Activated naive CD4-positive, alpha-beta T cell treated with anti-CD3 and anti-CD28 coated beads for 36 hours (primary cell): ENCODE measurements around the gene CFAP61. TPM values are rescaled to one million over a fixed set of nuclear protein-coding genes. Genes with fewer than 3 reads are reported as not detected.
"Not testable (repeated sequence)": the region's sequence is repeated elsewhere in the genome, so short reads cannot be mapped to it uniquely, and the experiment has no call there.

ENCODE experiments used
- CTCF ChIA-PET: fragments of 350-600 bp; sonication (Branson Sonifier 250); formaldehyde crosslinking; loops from one replicate; lab custom pipeline; 2021; ENCODE audit warnings: antibody characterized with exemption; lab: Charles Lee
- DNase-seq: peaks from one replicate; pipeline ENCODE4 v3.0.0-alpha.2; 2020
- H3K27ac Mint-ChIP-seq: one replicate; pipeline ENCODE4 v1.8.0; 2021; ENCODE audit warnings: mild to moderate bottlenecking, mixed read lengths
- H3K27me3 Mint-ChIP-seq: one replicate; pipeline ENCODE4 v1.8.0; 2021; ENCODE audit warnings: low read depth, mixed read lengths
- H3K36me3 Mint-ChIP-seq: one replicate; pipeline ENCODE4 v1.8.0; 2021; ENCODE audit warnings: low read depth, mixed read lengths
- H3K4me1 Mint-ChIP-seq: one replicate; pipeline ENCODE4 v1.8.0; 2021; ENCODE audit warnings: low read depth, mixed read lengths
- H3K4me3 Mint-ChIP-seq: one replicate; pipeline ENCODE4 v1.8.0; 2021; ENCODE audit warnings: mild to moderate bottlenecking, moderate library complexity, mixed read lengths
- H3K9me3 Mint-ChIP-seq: one replicate; pipeline ENCODE4 v1.8.0; 2021; ENCODE audit warnings: mixed read lengths
- intact Hi-C: fragments of 100-400 bp; cut with micrococcal nuclease; formaldehyde crosslinking; loops from one replicate; pipeline ENCODE4 v1.15.1; 2023
- total RNA-seq, 2 experiments: library from RNA; stranded (reverse); gene quantifications; one replicate each; pipeline ENCODE4 v1.2.3, GENCODE V29; 2021

The CFAP61 gene
- total RNA-seq, 2 experiments from 2014 or later = not detected

DNA sequence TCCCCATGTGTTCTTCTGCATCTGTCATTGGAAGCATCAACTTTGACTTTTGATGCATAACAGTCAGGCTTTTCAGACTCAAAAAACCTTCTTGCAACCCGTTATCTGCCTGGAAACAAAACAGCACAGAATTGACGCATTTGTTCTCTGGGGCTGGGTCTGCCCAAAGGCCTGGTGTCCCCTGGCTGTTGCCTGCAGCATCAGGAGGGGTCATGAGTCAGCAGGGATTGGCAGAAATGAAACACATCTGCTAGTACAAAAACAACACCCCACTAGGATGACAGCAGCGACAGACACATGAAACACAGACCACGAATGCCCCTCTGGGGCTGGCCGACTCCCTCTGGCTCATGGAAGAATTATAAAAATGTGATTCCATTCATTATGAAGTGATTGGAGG, 158.0 kb downstream of the CFAP61 start:
- no peaks in the 10 kb centered on the region for H3K4me1 Mint-ChIP-seq
- H3K4me3 Mint-ChIP-seq = no peak overlapping the region
- intact Hi-C loops = no loop called here
- H3K27ac Mint-ChIP-seq = no peak overlapping the region
- no peak for DNase-seq
- peaks cover 9% of the 10 kb centered on the region for H3K27me3 Mint-ChIP-seq
- no peaks in the 10 kb centered on the region for H3K9me3 Mint-ChIP-seq
- no peaks in the 10 kb centered on the region for H3K36me3 Mint-ChIP-seq
- CTCF ChIA-PET = no interaction called here

DNA sequence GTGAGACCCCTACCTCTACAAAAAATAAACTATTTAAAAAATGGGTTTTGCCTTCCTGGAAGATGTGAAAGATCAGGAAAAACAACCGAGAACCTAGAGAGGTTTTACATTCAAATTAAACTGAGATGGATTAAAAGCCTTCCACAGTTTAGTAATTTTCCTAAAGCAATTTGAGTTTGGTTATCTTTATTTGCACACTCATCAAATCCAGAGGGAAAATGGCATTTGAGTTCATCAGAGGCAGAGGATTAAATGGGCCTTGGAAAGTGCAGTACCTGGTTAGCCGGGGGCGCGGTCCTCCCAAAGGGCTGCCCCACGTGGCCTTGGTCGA, 158.6 kb downstream of the CFAP61 start:
- no peak for DNase-seq
- intact Hi-C loops = no loop called here
- H3K36me3 Mint-ChIP-seq = no peaks in the 10 kb centered on the region
- H3K9me3 Mint-ChIP-seq = no peaks in the 10 kb centered on the region
- CTCF ChIA-PET = no interaction called here
- H3K4me3 Mint-ChIP-seq = no peak overlapping the region
- no peak overlapping the region for H3K27ac Mint-ChIP-seq
- H3K27me3 Mint-ChIP-seq = peaks cover 9% of the 10 kb centered on the region
- H3K4me1 Mint-ChIP-seq = no peaks in the 10 kb centered on the region

DNA sequence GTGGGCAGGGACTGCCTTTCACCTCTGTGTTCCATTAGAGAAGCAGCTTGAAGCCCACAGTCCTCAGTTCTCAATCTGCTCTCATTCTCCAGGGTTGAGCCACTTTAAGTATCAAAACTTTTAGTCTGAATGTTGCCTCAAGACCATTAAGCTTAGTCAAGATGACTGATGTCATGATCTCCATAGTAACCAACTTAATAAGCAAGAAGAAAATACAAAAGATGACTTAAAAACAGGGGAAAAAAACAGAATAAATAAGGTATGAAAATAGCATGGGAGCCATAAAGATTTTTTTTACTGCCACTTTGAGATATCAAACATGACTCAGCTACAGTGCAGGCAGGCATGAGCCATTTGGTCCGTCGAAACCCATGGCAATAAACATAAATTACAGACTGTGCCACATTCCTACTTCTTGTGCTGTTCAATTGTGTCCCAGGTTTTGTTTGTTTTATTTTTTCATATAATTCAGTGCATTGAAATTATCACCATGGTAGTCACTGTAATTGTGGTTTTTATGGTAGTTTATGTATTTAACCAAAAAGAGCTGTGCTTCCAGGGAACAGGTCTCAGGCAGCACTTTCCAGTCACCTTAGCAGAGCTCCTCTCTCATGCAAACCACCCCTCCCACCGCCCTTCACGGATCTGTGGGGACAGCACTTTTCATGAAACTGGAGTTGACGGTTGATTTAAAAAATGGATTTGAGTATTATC, 159.1 kb downstream of the CFAP61 start:
- intact Hi-C loops = no loop called here
- no peaks in the 10 kb centered on the region for H3K4me1 Mint-ChIP-seq
- CTCF ChIA-PET = no interaction called here
- no peak overlapping the region for H3K4me3 Mint-ChIP-seq
- no peak overlapping the region for H3K27ac Mint-ChIP-seq
- no peak for DNase-seq
- peaks cover 9% of the 10 kb centered on the region for H3K27me3 Mint-ChIP-seq
- no peaks in the 10 kb centered on the region for H3K36me3 Mint-ChIP-seq
- no peaks in the 10 kb centered on the region for H3K9me3 Mint-ChIP-seq

DNA sequence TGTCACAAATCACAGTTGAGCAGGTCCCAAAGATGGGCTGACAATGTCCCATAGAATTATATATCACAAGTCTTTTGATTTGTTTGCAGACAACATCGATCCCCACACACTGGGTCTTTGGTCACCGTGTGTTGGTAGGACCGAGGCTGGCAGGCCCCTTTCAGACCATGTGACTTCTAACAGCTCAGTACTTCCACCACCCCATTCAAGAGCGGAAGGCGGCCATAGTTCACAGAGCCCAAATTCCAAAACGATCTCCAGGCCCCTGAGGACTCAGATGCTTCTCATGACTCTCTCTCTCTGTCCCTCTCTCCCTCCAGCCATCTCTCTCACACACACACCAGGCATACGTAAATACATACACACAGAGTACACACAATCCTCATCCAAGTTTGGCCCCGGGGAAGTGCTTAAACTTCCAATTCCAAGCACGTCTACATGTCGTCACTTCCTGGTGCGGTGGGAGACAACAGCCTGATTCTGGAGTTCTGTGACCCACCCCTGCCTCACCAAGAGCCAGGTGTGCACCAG, 159.7 kb downstream of the CFAP61 start:
- H3K4me3 Mint-ChIP-seq = no peak overlapping the region
- peaks cover 9% of the 10 kb centered on the region for H3K27me3 Mint-ChIP-seq
- CTCF ChIA-PET = no interaction called here
- no peak overlapping the region for H3K27ac Mint-ChIP-seq
- intact Hi-C loops = no loop called here
- no peaks in the 10 kb centered on the region for H3K9me3 Mint-ChIP-seq
- no peaks in the 10 kb centered on the region for H3K36me3 Mint-ChIP-seq
- no peaks in the 10 kb centered on the region for H3K4me1 Mint-ChIP-seq
- DNase-seq = no peak

DNA sequence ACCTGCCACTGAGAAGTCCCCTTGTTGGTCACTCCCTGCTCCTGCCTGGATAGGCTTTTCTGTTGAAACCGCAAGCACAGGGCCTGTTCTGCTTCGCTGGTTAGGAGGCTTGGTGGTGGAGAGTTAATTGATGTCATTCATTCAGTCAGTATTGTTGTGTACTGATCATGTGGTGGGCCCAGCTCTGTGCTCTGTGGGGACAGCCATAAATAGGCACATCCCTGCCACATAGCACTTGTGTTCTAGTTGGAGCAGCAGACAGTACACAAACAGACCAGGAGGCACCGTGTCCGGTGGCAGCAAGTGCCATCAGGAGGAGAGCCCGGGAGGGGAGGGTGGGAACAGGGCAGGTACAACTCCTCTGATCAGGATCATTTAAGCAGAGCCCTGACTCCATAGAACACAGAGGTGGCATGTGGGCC, 160.4 kb downstream of the CFAP61 start:
- Mint-ChIP-seq H3K9me3 (no peaks in the 10 kb centered on the region), H3K4me1 (no peaks in the 10 kb centered on the region), H3K27ac (no peak overlapping the region), H3K36me3 (no peaks in the 10 kb centered on the region), H3K27me3 (peaks cover 9% of the 10 kb centered on the region), H3K4me3 (no peak overlapping the region)
- CTCF ChIA-PET = no interaction called here
- DNase-seq = no peak
- intact Hi-C loops = no loop called here

DNA sequence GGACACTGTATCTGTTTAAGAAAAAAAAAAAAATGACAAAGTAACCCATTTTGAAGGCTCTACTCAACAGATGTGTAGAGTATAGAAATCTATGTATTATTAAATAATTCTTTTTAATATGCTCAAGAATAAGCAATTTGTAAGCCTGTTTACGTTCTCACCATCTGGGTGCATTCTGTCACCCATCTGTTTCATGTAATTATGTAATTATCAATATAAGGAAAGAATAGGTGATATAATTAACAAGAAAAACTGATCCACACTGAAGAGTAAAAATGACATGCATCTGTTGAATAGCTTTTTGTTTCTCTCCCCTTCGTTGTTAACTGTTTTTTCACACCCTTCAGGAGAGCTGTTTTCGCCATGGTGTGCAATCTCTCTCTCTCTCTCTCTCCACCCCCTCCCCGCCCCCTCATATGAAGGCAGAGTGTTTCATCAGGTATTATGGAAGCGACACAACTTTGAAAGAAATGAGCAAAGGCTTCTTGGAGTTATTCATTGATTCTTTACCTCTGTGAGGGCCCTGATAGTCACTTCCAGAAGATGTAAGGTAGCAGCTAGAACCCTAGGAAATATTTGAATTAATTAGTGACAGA, 161.3 kb downstream of the CFAP61 start:
- H3K9me3 Mint-ChIP-seq = peaks cover 1% of the 10 kb centered on the region
- no peak for DNase-seq
- no peak overlapping the region for H3K4me3 Mint-ChIP-seq
- no peaks in the 10 kb centered on the region for H3K4me1 Mint-ChIP-seq
- peaks cover 9% of the 10 kb centered on the region for H3K27me3 Mint-ChIP-seq
- no peak overlapping the region for H3K27ac Mint-ChIP-seq
- CTCF ChIA-PET = interaction anchor here (1.2 kb wide), 1 partner anchor 24 kb away, joined by 4 read pairs; no protein-coding TSS in a partner anchor
- no peaks in the 10 kb centered on the region for H3K36me3 Mint-ChIP-seq
- intact Hi-C loops = no loop called here

DNA sequence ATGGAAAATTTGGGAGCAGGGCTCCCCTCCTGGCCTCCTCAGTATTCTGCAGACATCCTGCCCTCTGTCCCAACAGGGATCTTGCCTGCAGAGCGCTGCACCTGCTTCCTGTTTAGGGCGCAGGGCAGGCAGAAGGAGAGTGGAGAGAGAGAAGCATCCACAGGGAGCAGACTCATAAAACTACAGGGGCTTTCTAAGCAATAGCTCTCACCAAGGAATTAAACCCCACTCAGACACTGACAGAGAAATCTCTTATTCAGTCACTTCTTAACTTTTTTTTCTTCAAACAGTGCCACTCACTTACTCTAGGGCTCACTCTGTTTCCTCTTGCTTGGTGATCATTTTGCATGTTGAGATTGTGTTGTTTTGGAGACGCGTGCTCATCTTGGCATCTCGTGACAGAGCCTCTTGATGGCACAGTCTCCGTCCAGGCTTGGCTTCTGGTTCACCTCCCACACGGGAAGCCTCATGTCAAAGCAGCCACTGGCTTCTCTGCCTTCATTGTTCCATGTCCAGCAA, 162.5 kb downstream of the CFAP61 start:
- H3K27ac Mint-ChIP-seq = no peak overlapping the region
- intact Hi-C loops = no loop called here
- H3K9me3 Mint-ChIP-seq = peaks cover 6% of the 10 kb centered on the region
- no peak for DNase-seq
- no peak overlapping the region for H3K4me3 Mint-ChIP-seq
- H3K4me1 Mint-ChIP-seq = no peaks in the 10 kb centered on the region
- CTCF ChIA-PET = interaction anchor here (1.2 kb wide), 1 partner anchor 23 kb away, joined by 4 read pairs; no protein-coding TSS in a partner anchor
- H3K27me3 Mint-ChIP-seq = peaks cover 16% of the 10 kb centered on the region
- H3K36me3 Mint-ChIP-seq = no peaks in the 10 kb centered on the region

DNA sequence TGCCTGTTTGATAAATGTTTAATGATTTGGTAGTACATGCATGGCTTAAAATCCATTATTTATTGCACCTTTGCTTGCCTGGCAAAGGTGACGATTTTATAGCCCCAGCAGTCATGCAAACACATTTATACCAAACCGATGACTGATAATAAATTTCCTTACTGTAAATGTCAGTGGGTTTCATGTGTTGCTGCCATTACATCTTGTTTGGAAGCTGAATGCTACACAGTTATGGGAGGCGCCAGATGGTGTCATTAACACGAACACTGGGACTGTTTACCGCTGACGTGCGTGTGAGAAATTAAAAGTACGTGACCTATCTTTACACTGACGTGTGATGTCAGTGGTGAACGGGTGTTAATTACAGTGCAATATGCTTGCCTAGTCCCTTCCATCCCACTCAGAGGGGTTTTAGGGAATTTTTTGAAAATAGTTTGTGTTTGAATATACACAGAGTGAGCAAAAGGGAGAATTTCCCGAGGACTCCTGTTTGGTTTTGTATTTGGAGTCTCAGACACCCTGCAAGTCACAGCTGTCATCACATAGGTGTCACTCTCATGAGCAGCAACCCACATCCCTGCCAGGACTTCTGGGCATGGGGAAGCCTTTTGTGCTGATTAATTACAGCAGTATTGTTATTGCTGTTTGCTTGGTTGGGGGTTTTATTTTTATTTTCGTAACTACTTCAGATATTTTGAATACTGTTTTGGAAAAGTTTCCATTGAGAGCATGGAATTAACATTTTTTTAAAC, 163.8 kb downstream of the CFAP61 start:
- H3K27ac Mint-ChIP-seq = no peak overlapping the region
- no peaks in the 10 kb centered on the region for H3K36me3 Mint-ChIP-seq
- intact Hi-C loops = no loop called here
- peaks cover 6% of the 10 kb centered on the region for H3K9me3 Mint-ChIP-seq
- H3K27me3 Mint-ChIP-seq = peaks cover 17% of the 10 kb centered on the region
- no peak overlapping the region for H3K4me3 Mint-ChIP-seq
- no peaks in the 10 kb centered on the region for H3K4me1 Mint-ChIP-seq
- DNase-seq = no peak
- CTCF ChIA-PET = interaction anchor here (2.0 kb wide), 1 partner anchor 21 kb away, joined by 4 read pairs; no protein-coding TSS in a partner anchor

DNA sequence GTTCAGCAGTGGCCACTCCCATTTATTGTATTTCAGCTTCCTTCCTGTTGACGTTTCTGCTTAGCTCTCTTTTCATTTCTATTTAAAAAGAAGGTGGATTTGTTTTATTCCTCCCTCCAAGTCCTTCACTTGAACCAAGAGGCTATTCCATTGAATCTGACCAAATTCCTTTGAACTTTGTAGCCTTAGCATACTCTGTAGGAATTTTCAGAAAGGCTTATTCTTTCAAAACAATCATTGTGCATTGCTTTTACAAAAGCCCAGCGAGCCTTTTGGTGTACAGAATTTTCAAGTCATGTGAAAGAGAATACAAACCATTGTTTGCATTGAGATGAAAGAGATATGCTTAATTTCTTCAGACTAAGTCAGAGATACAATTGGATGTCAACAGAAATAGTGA, 164.6 kb downstream of the CFAP61 start:
- no peak overlapping the region for H3K27ac Mint-ChIP-seq
- intact Hi-C loops = no loop called here
- no peak for DNase-seq
- no peaks in the 10 kb centered on the region for H3K36me3 Mint-ChIP-seq
- H3K9me3 Mint-ChIP-seq = peaks cover 6% of the 10 kb centered on the region
- peaks cover 19% of the 10 kb centered on the region for H3K27me3 Mint-ChIP-seq
- no peak overlapping the region for H3K4me3 Mint-ChIP-seq
- CTCF ChIA-PET = interaction anchor here (2.0 kb wide), 1 partner anchor 21 kb away, joined by 4 read pairs; no protein-coding TSS in a partner anchor
- H3K4me1 Mint-ChIP-seq = no peaks in the 10 kb centered on the region

DNA sequence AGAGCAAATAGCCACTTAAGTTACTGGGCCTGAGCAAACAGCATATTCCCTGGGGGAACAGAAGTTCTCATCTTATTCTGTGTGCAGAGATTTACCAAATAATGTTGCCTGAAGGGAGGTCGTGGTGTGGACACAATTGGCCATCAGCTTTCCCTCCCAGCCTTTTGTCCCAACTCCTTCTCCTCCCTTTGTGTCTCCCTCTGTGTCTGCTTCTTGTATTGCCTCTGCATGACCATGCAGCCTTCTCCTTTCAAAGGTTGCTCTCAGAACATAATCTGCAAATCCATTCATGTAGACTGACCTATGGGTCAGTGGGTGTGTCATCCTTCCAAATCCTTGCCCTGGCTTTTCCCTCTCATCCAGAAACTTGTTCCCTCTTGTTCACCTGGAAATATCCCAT, 165.3 kb downstream of the CFAP61 start:
- H3K27ac Mint-ChIP-seq = no peak overlapping the region
- H3K4me1 Mint-ChIP-seq = no peaks in the 10 kb centered on the region
- H3K36me3 Mint-ChIP-seq = no peaks in the 10 kb centered on the region
- H3K9me3 Mint-ChIP-seq = peaks cover 6% of the 10 kb centered on the region
- no peak for DNase-seq
- peaks cover 19% of the 10 kb centered on the region for H3K27me3 Mint-ChIP-seq
- no peak overlapping the region for H3K4me3 Mint-ChIP-seq
- CTCF ChIA-PET = interaction anchor here (2.0 kb wide), 1 partner anchor 20 kb away, joined by 4 read pairs; no protein-coding TSS in a partner anchor
- intact Hi-C loops = no loop called here

DNA sequence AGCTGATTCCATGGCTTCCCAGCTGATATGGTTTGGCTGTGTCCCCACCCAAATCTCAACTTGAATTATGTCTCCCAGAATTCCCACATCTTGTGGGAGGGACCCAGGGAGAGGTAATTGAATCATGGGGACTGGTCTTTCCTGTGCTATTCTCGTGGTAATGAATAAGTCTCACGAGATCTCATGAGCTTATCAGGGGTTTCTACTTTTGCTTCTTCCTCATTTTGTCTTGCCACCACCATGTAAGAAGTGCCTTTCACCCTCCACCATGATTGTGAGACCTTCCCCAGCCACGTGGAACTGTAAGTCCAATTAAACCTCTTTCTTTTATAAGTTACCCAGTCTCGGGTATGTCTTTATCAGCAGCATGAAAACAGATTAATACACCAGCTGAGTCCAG, 165.8 kb downstream of the CFAP61 start:
- H3K36me3 Mint-ChIP-seq, H3K27ac Mint-ChIP-seq, H3K4me1 Mint-ChIP-seq, DNase-seq, H3K9me3 Mint-ChIP-seq, intact Hi-C loops, H3K4me3 Mint-ChIP-seq: not testable (repeated sequence)
- H3K27me3 Mint-ChIP-seq = peaks cover 19% of the 10 kb centered on the region
- CTCF ChIA-PET = interaction anchor here (2.0 kb wide), 1 partner anchor 19 kb away, joined by 4 read pairs; no protein-coding TSS in a partner anchor

DNA sequence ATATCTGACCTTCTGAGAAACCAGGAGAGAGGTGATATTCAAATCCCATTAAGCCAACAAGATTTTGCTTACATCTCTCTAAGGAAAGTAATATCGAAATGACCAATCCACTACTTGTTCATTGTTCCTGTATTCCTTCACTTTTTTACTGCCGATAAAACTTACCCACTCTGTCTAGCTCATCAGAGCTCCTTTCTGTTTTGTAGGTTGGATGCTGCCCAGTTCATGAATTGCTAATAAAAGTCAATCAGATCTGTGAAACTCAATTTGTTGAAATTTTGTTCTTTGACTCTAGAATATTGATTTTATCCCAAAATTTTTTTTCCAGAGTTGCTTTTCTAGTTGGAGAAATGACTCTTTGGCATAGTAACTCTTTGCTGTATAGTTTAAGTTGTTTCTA, 166.7 kb downstream of the CFAP61 start:
- Mint-ChIP-seq H3K4me1 (no peaks in the 10 kb centered on the region), H3K27ac (no peak overlapping the region), H3K36me3 (no peaks in the 10 kb centered on the region), H3K4me3 (no peak overlapping the region), H3K27me3 (peaks cover 20% of the 10 kb centered on the region), H3K9me3 (peaks cover 6% of the 10 kb centered on the region)
- intact Hi-C loops = no loop called here
- DNase-seq = no peak
- CTCF ChIA-PET = no interaction called here
